ENCODE results near the gene MAFB.
"Not testable (repeated sequence)": the region's sequence is repeated elsewhere in the genome, so short reads cannot be mapped to it uniquely, and the experiment has no call there.

Gene MAFB

DNA sequence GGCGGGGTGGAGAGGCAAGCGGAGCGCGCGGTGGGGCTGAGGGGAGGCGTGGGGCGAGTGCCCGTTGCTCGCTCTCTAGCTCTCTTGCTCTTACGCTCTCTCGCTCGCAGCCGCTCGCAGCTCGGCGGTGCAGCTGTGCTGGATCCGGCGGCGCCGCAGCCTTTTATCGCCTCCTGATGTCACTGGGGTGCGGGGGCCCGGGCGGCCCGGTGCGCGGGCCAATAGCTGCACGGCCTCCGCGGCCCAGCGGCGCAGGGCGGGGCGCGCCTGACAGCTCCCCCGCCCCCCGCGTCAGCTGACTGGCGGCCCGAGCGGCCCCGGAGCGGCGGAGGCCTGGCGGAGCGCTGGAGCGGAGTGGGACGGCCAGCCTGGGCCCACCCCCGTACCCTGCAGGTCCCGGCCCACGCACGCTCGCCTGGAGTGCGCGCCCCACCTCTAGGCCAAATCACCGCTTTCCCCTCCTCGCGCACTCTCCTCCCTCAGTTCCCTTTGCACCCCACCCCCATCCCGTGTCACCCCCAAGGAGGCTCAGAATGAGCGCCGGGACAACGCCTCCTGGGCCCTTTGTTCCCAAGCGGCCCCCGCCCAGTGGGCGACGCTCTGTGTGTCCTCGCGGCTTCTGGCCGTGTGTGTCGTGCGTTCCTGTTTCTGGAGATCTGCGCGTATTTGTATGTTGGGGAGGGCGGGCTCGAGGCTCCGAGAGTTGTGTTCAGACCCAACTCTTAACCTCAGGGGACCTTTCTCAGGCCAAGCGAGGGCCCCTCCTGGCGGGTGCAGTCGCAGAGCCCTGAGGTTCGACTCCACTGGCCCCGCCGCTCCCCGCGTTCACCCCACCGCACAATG is at the start of gene MAFB:
TSS of gene MAFB (minus strand) at position 137 of the 843 bp plus-strand sequence. CDS start 386 bp downstream, outside the sequence.
- peak; percentile 75 for DNase-seq

DNA sequence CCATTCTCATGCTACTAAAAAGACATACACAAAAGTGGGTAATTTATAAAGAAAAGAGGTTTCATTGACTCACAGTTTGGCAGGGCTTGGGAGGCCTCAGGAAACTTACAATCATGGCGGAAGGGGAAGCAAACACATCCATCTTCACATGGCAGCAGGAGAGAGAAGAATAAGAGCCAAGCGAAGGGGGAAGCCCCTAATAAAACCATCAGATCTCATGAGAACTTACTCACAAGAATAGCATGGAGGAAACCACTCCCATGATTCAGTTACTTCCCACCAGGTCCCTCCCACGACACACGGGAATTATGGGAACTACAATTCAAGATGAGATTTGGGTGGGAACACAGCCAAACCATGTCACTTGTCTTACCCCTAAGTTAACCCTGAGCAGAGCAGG is 47.4 kb upstream of the MAFB start:
- DNase-seq, result not testable (repeated sequence)

DNA sequence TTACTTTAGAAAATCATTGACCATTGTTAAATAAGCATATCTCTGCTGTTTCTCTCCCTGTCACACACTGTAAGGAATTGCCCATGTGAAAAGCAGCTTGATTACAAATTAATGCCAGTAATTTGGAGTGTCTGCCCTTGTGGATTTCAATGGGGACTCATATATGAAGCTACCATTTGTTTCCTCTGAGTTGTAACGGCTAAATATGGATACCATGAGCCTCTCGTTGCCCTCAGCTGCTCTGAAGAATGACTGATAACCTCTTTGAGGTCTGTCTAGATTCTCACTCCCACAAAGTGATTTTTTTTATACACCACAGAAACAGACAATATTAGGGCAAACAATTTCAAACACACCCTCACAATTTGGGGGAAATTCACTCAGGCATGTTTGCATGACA is 40.0 kb upstream of the MAFB start:
- DNase-seq, result no peak

DNA sequence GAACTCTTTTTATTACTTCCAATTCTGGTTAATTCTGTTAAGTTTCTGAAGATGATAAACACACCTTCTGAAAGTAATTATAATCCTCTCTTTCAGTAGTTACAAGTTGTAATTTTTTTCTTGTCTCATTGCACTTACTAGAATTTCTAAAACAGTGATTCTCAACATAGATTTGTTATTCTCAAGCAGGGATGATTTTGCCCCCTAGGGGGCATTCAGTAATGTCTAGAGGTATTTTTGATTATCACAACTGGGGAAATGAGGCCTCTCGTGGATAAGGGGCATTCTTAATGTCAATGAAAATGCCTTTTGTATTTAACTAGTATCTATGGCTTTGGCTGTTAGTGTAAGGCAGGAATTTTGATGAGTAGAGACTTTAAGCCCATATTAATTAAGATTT is 39.4 kb upstream of the MAFB start:
- DNase-seq, result no peak

DNA sequence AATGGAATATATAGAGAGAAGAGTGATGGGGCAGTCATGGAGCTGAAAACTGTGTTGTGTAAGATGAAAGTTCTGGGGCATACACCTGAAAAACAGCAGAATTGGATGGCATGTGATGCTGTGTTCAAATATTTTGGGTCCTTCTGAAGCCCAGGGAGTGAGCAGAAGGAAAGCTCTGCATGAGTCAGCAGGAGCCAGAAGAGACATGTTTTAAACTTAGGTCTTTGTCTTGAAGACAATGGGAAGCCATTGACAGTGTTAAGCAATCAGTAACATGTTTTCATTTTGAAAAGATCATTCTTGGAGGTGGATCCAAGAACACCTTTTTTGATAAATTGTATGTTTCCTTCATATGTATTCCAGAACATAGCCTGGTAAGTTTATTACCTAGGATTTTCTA is 38.9 kb upstream of the MAFB start:
- DNase-seq, result no peak

DNA sequence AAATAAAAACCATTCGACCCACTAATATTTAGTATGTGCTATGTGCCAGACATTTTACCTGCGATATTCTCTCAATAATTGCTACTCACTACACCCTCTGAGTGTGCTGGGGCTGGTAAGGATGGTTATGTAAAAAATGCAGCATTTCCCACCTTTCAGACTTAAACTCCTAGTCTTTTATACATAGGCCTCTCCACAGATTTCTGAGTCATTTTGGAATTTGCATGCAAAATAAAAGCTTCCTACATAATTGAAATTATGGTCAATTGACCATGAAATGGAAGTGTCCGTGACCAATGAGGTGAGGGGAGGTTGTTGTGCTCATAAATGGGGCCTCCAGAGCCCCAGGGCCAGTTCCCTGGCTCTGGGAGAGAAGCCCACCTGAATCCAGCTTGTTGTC is 37.7 kb upstream of the MAFB start:
- DNase-seq, result no peak

DNA sequence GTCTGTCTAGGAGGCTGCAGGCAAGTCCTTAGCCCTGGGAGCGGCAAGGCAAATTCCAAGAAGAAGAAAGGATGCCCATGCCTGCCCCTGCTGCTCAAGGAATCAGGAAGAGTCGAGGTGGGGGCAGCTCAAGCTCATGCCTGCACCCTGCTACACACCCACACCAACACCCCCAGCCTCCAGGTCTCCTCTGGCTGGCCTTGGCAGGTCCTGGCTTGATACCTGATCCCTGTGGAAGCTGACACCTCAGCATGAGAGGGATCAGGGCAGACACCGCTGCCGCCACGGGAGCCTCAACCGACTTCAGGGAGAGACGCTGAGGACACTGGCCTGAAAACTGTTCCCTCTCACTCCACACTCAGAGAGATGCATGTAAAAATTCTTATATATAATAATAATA is 35.5 kb upstream of the MAFB start:
- no peak for DNase-seq

DNA sequence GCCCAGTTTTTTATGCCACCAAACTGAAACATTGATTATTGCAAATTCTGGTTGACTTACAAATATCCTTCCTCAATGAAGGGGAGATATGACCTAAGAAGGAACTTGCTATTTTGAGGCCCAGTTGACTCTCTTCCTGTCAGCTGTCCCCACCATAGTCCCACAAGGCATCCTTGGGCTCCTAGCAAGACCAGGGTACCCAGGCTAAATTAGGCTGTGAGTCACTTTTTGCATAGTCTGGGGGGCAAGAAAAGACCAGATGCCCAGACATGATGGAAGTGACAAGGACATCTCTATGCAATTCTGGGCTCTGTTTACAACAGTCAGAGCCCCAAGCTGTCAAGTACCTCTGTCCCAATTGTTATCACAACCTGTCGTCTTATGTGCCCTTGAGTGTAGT is 31.8 kb upstream of the MAFB start:
- DNase-seq, result no peak

DNA sequence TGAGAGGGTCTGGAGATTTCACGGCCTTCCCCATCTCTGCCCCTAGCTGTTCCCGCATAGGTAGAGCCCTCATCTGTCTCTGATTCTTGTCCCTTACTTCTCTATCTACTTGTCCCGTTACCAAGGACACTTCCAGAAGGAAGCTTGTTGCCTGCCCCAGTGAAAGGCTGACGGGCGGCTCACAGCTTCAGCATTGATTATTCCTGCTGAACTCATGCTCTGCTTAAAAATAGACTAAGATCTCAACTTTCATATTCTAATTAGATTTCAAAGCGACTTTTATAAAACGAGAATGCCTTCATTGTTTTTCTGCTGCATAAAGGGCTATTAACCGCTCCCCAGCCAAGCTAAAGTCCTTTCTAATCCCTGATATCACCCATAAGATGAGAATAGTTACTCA is 31.1 kb upstream of the MAFB start:
- no peak for DNase-seq

DNA sequence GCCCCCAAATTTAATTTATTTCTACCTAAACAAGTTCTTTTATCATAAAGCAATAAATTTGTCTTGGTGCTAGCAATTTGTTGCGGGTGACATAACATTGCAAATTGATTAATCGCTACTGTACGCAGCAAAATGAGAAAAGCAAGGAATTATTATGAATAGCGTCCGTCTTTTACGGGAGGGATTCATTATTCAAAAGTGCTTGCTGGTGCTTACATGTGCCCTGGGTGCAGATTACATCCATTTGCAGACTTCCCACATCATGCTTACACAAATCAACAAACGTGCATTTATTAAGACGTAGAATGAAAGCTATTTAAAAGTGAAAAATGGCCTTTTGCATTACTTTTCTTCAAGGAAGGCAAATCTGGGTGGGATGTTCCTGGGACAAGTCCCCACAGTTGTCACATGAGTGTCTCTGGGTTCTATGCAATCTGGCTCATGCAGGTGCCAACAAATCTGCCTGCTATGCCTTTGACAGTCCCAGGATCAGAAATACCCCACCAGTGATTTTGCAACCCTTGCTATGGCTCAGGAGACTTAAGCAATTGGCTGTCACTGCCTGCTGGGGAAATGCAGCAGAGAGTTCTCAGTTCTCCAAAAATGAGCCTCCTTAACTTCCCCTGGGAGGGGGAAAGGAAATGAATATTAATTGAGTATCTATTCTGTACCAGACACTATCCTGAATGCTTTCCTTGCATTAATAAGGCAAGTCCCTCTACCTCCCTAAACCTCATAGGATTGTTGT is 30.1 kb upstream of the MAFB start:
- DNase-seq, result no peak

DNA sequence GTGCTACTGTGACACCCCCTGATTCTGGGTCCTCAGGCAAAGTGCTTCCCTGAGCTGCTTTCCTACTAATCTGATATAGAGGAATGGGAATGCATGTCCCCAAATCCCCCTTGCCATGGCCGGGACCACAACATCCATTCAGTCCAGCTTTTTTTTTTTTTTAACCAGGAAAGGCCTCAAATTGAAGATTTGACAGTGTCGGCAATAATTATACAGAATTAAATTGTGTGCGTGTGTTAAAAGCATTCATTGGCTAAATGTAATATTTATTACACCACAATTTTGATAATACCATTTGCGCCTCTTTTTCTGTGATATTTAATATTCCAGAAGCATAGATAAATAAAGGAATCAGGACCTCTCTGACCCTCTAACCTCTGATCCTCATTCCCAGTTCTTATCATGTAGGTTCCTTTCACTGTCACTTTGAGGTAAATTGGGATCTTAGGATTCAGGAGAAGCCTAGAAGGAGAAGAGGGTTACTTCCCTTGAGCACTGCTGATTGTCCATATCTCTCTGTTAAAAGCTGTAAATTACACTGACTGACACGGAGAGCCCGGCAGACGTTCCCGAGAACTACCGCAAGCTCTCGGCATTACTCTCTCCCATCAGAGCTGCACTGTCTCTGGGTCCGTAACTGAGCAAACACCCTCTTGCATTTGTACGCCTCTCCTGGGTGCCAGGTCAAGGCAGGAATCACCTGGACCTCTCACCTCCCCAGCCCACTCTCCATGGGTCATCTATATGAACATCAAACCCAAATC is 29.4 kb upstream of the MAFB start:
- no peak for DNase-seq

DNA sequence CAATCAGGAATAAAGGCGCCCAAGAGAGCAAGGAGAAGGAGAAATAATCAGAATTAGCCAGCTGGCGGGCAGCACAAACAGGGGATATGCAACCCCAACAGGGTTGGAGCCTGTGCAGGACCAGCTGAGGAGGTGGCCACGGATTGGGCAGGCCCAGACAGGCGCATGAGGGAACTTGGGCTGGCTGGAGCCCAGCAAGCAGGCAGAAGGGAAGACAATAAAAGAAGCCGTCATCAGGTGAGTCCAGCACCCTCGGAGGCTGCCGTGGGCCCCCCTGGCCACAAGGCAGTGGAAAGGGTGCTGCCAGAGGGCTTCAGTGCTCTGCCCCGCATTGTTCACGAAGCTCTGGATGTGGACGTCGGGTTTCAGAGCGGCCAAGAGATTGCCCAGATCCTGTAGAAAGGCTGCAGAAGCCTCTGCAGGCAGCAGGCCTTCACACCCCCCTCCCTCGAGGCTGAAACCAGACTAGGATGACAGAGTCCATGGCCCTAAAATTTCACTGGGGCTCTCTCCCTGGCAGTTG is 28.4 kb upstream of the MAFB start:
- DNase-seq, result no peak

DNA sequence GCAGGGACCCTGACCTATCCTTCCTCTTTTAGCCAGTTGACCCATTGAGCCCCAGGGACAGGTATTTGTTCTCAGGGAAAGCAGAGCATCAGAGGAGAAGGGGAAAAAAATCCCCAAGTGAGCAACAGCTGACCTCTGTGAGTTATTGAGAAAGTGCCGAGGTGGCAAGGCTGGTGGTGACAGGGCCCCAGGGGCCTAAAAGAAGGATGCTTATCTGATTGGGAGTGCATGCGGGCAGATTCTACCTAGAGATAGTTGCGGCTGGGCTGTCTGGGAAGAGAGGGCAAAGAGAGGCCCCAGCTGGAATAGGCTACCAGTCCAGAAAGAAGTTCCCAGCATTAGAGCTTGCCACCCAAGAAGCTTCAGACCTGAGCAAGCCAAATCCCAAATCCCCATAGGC is 26.5 kb upstream of the MAFB start:
- DNase-seq, result no peak

DNA sequence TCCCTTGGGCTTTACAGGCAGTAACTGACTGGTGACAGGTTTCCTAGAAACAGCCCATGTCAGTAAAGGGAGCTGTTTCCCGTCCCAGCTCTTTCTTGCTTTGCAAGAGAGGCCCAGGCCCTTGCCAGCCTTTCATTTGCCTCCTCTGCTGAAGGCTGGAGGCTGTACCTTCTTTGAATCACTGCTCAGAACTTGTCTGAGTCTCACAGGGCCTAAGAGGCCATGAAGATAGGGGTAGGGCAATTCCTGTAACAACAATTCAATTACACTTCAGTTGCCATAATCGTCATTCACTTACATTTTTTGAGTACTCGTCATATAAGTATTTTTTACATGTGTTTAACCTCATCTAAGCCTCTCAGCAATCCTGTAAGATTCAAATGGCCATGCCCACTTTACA is 25.9 kb upstream of the MAFB start:
- no peak for DNase-seq

DNA sequence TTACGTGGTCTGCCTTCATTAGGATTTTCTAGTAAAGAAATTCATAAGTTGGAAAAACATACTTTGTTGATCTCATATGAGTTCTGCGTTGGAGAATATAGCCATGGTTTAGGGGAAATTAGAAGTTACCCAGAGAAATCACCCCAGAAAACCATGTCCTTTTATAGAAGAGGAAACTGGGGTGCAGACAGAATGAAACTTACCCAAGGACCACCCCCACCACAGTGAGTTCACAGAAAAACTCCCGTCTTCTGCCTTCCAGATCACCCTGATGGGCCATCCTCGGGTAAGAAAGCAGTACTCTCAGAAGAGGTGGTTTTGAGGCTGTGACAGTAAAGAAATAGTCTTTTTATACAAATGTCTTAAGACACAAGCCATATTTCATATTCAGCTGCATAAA is 25.1 kb upstream of the MAFB start:
- no peak for DNase-seq

DNA sequence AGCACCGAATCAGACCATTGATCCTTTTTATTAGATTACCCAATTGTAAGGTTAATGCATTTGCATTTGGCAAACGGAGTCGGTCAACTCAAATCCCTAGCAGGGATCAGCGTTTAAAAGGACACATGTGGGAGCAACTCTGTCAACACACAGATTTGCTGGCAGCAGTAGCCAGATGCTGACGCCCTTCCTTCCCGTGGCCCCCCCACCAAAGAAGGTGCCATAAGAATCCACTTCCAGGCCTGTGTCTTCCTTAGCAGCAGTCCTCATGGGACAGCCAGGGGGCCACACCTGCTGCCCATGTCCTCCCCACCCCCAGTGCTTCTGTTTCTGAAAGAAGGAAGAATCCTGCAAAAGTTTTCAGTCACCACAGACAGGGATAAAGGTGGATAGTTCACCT is 24.5 kb upstream of the MAFB start:
- DNase-seq, result no peak

DNA sequence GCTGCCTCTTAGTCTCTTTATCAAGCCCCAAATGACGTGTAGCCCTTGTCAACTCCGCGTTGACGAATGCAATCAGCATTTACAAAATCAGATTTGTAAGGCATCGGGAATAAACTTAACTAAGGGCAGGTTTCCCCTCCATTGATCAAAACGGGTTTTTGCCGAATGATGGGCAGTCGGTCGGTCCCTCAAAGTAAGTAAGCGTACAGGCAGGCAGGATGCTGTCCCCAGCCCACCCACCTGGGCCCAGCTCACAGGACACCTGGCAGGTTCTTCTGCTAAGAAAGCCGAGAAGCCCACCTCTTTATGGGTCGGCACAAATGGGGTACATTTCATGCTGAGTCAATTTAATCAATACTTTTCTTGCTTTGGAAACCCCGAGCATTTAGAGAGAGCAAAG is 22.0 kb upstream of the MAFB start:
- DNase-seq, result no peak

DNA sequence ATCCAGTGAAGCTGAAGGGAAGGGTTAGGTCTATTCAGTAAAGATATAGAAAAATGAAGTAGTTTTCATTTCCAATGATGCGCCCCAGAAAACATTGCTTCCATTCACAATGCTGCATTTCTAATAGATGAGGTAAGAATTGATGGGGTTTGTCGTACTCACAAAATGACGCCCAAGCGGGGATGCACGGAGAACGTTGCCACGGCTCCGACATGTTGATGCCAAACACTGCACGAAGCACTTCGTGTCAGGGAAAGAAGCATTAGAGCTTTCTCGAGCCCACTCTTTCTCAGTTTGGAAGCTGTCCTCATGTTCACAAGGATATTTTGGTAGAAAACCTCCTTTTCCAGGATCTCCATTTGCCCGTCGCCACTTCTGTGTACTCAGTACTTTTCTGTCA is 21.6 kb upstream of the MAFB start:
- DNase-seq, result no peak

DNA sequence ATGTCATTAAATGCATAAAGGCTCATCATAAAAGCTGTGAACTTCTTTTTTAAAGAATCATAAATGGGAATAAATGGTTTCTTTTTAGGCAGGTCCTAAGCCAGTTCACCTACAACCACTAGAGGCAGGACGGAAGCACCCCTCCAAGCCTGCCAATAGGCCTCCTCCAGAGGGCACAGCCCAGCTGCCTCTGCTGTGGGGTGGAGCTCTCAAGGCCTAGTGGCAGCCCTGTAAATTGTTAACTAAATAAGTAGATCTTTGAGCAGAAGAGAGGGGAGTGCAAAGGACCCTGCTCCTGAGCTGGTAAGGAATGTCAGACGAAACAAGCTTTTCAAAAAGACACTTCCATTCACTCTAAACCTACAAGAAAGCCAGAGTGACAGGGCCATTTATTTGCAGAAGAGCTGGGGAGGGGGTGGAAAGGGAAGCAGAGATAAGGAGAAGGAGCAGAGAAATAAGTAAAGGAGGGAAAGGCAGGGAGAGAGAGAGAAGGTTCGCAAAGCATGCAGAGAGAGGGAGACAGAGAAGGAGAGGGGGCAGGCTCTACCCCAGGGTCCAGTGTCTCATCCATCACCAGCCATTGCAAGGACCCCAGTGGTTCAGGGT is 18.0 kb upstream of the MAFB start:
- no peak for DNase-seq

DNA sequence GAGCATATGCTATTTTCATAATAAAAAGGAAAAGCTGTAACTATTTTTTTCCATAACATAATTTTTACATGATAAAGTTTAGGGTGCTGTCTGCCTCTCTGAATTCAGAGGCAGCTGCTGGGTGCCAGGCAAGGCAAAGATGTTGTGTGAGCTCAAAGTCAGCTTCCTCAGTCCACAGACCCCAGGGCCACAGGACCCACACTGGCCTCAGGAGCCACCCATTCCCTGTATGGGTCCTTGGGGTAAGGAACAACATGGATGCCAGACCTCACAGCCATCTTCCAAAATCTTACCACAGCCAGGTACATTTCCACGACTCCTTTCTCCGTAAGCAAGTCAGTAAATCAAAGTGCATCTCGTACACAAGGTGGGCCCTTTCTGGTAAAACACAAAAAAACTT is 16.4 kb upstream of the MAFB start:
- DNase-seq, result no peak

DNA sequence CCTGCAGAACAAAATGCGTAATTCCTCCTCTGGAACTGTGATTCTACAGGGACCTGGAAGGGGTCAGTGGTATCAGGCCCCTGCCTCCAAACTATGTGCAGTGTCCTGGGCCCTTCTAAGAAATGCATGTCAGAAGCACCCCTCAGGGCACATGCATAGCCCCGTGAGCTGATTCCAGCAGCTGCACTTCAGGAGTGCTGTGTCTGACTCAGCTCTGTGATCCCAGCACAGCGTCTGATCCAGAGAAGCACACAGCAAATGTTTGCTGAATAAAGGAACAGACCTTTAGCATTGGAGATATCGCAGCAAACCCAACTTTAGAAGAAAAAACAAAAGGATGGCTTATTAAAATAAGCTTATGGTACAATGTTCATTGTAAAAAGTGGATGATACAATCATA is 15.8 kb upstream of the MAFB start:
- DNase-seq, result no peak

DNA sequence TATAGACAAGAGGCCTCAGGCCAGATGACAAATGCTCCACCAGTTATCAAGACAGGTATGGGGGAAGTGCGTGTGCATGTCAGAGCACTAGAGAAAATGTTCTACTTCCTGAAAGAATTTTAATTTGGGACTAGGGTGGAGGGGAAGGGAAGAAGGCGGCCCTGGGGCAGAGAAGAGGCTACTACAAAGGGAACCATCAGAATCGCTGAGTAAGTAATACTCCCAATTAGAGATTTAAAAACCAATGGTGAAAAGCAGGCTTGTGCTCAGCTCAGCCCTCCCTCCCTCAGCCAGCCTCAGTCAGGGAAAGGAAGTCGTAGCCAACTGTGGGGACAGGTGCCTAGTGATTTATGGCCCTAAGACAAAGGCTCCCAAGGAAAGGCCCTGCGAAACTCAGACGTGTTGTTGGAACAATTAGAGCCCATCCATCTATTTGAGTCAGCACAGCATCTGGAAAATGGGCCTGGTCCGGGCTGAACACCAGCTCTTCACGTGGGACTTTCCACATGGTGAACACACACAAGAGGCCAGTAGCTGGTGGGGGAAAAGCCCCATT is 15.0 kb upstream of the MAFB start:
- no peak for DNase-seq

DNA sequence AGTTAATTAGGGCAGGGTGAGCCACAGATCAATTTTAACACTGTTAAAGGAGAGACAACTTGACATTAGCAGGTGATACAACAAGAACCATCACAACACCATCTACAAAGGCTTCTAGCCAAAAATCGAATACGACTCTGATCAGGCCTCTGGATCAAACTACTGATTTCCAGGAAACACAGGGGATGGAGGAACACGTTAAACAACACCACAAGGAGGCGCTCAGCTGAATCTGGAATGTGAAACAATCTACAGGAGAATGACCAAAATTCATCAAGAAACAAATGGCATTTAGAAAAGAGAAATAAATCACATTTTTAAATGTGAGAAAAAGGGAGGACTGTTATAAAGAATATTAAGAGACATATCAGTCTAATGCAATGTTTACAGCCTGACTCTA is 13.5 kb upstream of the MAFB start:
- no peak for DNase-seq

Data from activated effector memory CD4-positive, alpha-beta T cell treated with anti-CD3 and anti-CD28 coated beads, Interleukin-2, amount 50 U/mL, for 16 hours (primary cell).